MM.1S (cell line): ENCODE results near the gene CISD2.

Source experiments
- DNase-seq: peaks from one replicate; pipeline ENCODE4 v3.0.0-alpha.2; 2015
- H2AFZ ChIP-seq: fragments of 300-600 bp; sonication (generic); 2 replicates; pipeline ENCODE4 v1.6.0; 2016; ENCODE audit warnings: antibody characterized with exemption, low read length
- H3F3A ChIP-seq: fragments of 300-600 bp; sonication (generic); 2 replicates; pipeline ENCODE4 v1.6.1; 2016; ENCODE audit warnings: mild to moderate bottlenecking, antibody characterized with exemption, low read length, moderate library complexity, mixed read lengths; ENCODE audit not compliant: insufficient read depth
- H3K27ac ChIP-seq: fragments of 300-600 bp; sonication (generic); 2 replicates; pipeline ENCODE4 v1.5.1; 2016; ENCODE audit warnings: mild to moderate bottlenecking, low read length
- H3K27me3 ChIP-seq: fragments of 300-600 bp; sonication (generic); replicated peaks from 2 replicates; pipeline ENCODE4 v1.6.0; 2016; ENCODE audit warnings: low read length; ENCODE audit not compliant: insufficient read depth
- H3K36me3 ChIP-seq: fragments of 300-600 bp; sonication (generic); replicated peaks from 2 replicates; pipeline ENCODE4 v1.6.1; 2016; ENCODE audit warnings: mild to moderate bottlenecking, low read length, mixed read lengths; ENCODE audit not compliant: insufficient read depth
- H3K4me1 ChIP-seq: fragments of 300-600 bp; sonication (generic); 2 replicates; pipeline ENCODE4 v1.6.1; 2016; ENCODE audit warnings: low read length, mixed read lengths
- H3K4me2 ChIP-seq: fragments of 300-600 bp; sonication (generic); 2 replicates; pipeline ENCODE4 v1.6.0; 2016; ENCODE audit warnings: low read depth, low read length
- H3K4me3 ChIP-seq: fragments of 300-600 bp; sonication (generic); 2 replicates; pipeline ENCODE4 v1.5.1; 2016; ENCODE audit warnings: low read length, mixed read lengths
- H3K79me2 ChIP-seq: fragments of 300-600 bp; sonication (generic); 2 replicates; pipeline ENCODE4 v1.6.1; 2016; ENCODE audit warnings: mixed run types, low read length, mixed read lengths
- H3K9ac ChIP-seq: fragments of 300-600 bp; sonication (generic); 2 replicates; pipeline ENCODE4 v1.6.1; 2016; ENCODE audit warnings: low read length, mixed read lengths
- H3K9me2 ChIP-seq: fragments of 300-600 bp; sonication (generic); replicated peaks from 2 replicates; pipeline ENCODE4 v1.6.1; 2016; ENCODE audit warnings: mild to moderate bottlenecking, low read length, mixed read lengths; ENCODE audit not compliant: insufficient read depth
- H3K9me3 ChIP-seq: fragments of 300-600 bp; sonication (generic); replicated peaks from 2 replicates; pipeline ENCODE4 v1.6.1; 2016; ENCODE audit warnings: mild to moderate bottlenecking, low read length, mixed read lengths; ENCODE audit not compliant: insufficient read depth
- H4K20me1 ChIP-seq: fragments of 300-600 bp; sonication (generic); 2 replicates; pipeline ENCODE4 v1.6.1; 2016; ENCODE audit warnings: mild to moderate bottlenecking, low read length, moderate library complexity, mixed read lengths; ENCODE audit not compliant: insufficient read depth
- EZH2 ChIP-seq: fragments of 300-600 bp; sonication (generic); optimal IDR thresholded peaks from 2 replicates; pipeline ENCODE3; 2017; ENCODE audit warnings: low read depth, mild to moderate bottlenecking, antibody characterized with exemption, low read length, mixed read lengths
- EZH2phosphoT487 ChIP-seq: fragments of 300-600 bp; sonication (generic); IDR thresholded peaks from 2 replicates; pipeline ENCODE4 v1.6.1; 2018; ENCODE audit warnings: antibody characterized with exemption, low read length
- TF ChIP-seq, protein P1 (sequence below): fragments of 300-600 bp; sonication (generic); IDR thresholded peaks from 2 replicates; pipeline ENCODE4 v1.5.1; 2016; ENCODE audit warnings: antibody characterized with exemption, low read length, mixed read lengths

The CISD2 gene

DNA sequence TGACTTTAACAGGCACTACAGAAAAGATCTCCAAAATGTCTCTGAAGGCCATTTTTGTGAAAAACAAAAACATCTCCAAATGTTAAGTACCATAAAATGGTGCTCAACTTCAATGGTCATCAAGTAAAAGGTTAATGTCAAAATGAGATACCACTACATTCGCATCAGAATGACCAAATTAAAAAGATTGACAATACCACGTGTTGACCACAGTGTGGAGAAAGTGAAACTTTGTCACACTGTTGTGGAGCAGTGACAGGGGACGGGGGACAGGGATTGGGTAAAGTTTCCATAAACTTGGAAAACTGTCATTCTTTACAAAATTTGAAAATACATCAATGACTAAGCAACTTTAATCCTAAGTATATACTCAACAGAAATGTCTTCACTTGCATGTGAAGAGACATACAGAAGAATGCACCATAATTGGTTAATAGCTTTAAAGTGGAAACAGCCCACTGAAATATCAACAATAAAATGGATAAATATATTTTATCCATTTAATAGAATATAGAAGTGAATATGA is 19.1 kb upstream of the CISD2 start:
- H3K4me1 ChIP-seq, result no peaks in the 10 kb centered on the region
- H3K9me2 ChIP-seq, result no peaks in the 10 kb centered on the region
- H3K36me3 ChIP-seq, result no peaks in the 10 kb centered on the region
- no peak for DNase-seq
- H3K27me3 ChIP-seq, result no peaks in the 10 kb centered on the region
- TF ChIP-seq EZH2, result no peak
- TF ChIP-seq, protein P1, sequence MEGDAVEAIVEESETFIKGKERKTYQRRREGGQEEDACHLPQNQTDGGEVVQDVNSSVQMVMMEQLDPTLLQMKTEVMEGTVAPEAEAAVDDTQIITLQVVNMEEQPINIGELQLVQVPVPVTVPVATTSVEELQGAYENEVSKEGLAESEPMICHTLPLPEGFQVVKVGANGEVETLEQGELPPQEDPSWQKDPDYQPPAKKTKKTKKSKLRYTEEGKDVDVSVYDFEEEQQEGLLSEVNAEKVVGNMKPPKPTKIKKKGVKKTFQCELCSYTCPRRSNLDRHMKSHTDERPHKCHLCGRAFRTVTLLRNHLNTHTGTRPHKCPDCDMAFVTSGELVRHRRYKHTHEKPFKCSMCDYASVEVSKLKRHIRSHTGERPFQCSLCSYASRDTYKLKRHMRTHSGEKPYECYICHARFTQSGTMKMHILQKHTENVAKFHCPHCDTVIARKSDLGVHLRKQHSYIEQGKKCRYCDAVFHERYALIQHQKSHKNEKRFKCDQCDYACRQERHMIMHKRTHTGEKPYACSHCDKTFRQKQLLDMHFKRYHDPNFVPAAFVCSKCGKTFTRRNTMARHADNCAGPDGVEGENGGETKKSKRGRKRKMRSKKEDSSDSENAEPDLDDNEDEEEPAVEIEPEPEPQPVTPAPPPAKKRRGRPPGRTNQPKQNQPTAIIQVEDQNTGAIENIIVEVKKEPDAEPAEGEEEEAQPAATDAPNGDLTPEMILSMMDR, result no peak
- no peak for TF ChIP-seq EZH2phosphoT487
- no peaks in the 10 kb centered on the region; the same call in 1 of the 2 replicates for H3F3A ChIP-seq
- H3K79me2 ChIP-seq, result no peaks in the 10 kb centered on the region
- no peak overlapping the region for H3K4me2 ChIP-seq
- H3K9me3 ChIP-seq, result no peaks in the 10 kb centered on the region
- no peak overlapping the region for H3K9ac ChIP-seq
- H3K4me3 ChIP-seq, result no peak overlapping the region
- no peak overlapping the region for H2AFZ ChIP-seq
- no peak overlapping the region for H3K27ac ChIP-seq
- H4K20me1 ChIP-seq, result no peaks in the 10 kb centered on the region

DNA sequence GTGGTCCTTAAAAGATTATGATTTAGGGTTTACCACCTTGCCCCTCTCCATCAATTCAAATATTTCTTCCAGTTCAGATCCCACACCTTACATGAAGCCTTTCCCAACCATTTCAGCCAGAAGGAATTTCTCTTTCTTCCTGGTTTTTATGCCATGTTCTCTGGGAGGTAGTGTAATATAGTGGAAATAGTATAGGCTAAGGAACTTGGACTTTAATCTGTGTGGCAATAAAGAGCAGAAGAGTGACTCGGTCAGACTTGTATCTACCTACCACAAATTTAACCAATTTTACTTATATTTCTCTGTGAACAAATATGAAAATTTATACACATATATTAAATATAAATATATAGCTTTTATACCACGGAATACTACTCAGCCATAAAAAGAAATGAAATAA is 18.4 kb upstream of the CISD2 start:
- Histone ChIP-seq H3K27me3 (no peaks in the 10 kb centered on the region), H3K9ac (no peak overlapping the region), H3F3A (no peaks in the 10 kb centered on the region; the same call in 1 of the 2 replicates), H3K4me1 (no peaks in the 10 kb centered on the region), H3K36me3 (no peaks in the 10 kb centered on the region), H3K27ac (no peak overlapping the region), H3K9me2 (no peaks in the 10 kb centered on the region), H3K4me3 (no peak overlapping the region), H2AFZ (no peak overlapping the region), H3K9me3 (no peaks in the 10 kb centered on the region), H3K4me2 (no peak overlapping the region), H3K79me2 (no peaks in the 10 kb centered on the region), H4K20me1 (no peaks in the 10 kb centered on the region)
- DNase-seq, result no peak
- TF ChIP-seq EZH2phosphoT487, result no peak
- TF ChIP-seq, protein P1, result no peak
- no peak for TF ChIP-seq EZH2

DNA sequence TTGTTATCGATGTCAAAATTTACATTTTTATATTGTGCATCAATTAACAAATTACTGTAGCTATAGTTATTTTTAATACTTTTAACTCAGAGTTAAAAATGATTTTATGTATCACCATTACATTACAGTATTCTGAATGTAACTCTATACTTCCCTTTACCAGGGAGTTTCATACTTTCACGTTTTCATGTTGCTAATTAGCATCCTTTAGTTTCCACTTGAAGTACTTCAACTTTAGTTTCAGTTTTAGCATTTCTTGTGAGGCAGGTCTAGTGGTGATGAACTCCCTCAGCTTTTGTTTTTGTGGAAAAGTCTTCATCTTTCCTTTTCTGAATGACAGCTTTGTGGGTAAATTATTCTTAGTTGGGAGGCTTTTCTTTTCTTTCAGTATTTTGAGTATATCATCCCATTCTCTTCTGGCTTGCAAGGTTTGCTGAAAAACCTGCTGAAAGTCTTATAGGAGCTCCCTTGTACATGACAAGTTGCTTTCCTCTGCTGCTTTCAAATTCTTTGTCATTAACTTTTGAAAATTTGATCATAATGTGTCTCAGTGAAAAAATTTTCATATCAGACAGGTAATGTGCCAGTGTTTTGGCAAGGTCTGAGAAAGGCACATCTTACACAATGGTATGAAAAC is 9.8 kb upstream of the CISD2 start:
- TF ChIP-seq, protein P1, result no peak
- TF ChIP-seq EZH2 (no peak), EZH2phosphoT487 (no peak)
- H3K9me2 ChIP-seq, result no peaks in the 10 kb centered on the region
- peaks cover 4% of the 10 kb centered on the region for H3K79me2 ChIP-seq
- no peak overlapping the region for H3K4me3 ChIP-seq
- H4K20me1 ChIP-seq, result no peaks in the 10 kb centered on the region
- H3K4me1 ChIP-seq, result no peaks in the 10 kb centered on the region
- no peak overlapping the region for H3K27ac ChIP-seq
- H2AFZ ChIP-seq, result no peak overlapping the region
- H3K4me2 ChIP-seq, result no peak overlapping the region
- DNase-seq, result no peak
- H3K9ac ChIP-seq, result no peak overlapping the region
- H3F3A ChIP-seq, result no peaks in the 10 kb centered on the region
- H3K9me3 ChIP-seq, result no peaks in the 10 kb centered on the region
- no peaks in the 10 kb centered on the region for H3K27me3 ChIP-seq
- H3K36me3 ChIP-seq, result no peaks in the 10 kb centered on the region
